HEK293 (cell line): Measurements from ENCODE around the gene DLX4.

Experiments
- CTCF ChIP-seq: fragments of 450-650 bp; formaldehyde crosslinking; IDR thresholded peaks from 2 replicates; pipeline ENCODE4 v1.5.1; 2016; ENCODE audit warnings: missing biosample characterization, missing genetic modification characterization
- KLF16 ChIP-seq: fragments of 450-650 bp; formaldehyde crosslinking; IDR thresholded peaks from 2 replicates; pipeline ENCODE4 v1.5.1; 2017; ENCODE audit warnings: missing biosample characterization, missing genetic modification characterization
- PRDM2 ChIP-seq: fragments of 450-650 bp; formaldehyde crosslinking; IDR thresholded peaks from 2 replicates; pipeline ENCODE4 v1.5.1; 2016; ENCODE audit warnings: missing biosample characterization, missing genetic modification characterization, borderline replicate concordance
- SCRT2 ChIP-seq: fragments of 450-650 bp; formaldehyde crosslinking; IDR thresholded peaks from 2 replicates; pipeline ENCODE4 v1.5.1; 2016; ENCODE audit warnings: missing biosample characterization, missing genetic modification characterization
- ZBTB44 ChIP-seq: fragments of 450-650 bp; IDR thresholded peaks from 2 replicates; pipeline ENCODE4 v1.5.1; 2018; ENCODE audit warnings: missing biosample characterization, mild to moderate bottlenecking, missing genetic modification characterization
- ZNF549 ChIP-seq: fragments of 450-650 bp; IDR thresholded peaks from 2 replicates; pipeline ENCODE4 v1.5.1; 2018; ENCODE audit warnings: missing biosample characterization, missing genetic modification characterization, mild to moderate bottlenecking, inconsistent platforms, moderate library complexity
- ZNF580 ChIP-seq: fragments of 450-650 bp; formaldehyde crosslinking; IDR thresholded peaks from 2 replicates; pipeline ENCODE4 v1.5.1; 2016; ENCODE audit warnings: missing biosample characterization, missing genetic modification characterization
- ZNF639 ChIP-seq: fragments of 450-650 bp; formaldehyde crosslinking; IDR thresholded peaks from 2 replicates; pipeline ENCODE4 v1.5.1; 2016; ENCODE audit warnings: missing biosample characterization, missing genetic modification characterization

GRCh38 chr17:49976828-49977202, 7.8 kb downstream of the DLX4 start:
- TF ChIP-seq CTCF (no peak), ZNF639 (tag by site-specific recombination) (no peak), KLF16 (no peak), ZBTB44 (tag by site-specific recombination) (no peak), PRDM2 (tag by site-specific recombination) (no peak), ZNF580 (tag by site-specific recombination) (no peak), ZNF549 (no peak), SCRT2 (tag by site-specific recombination) (no peak)
